ENCODE data around the gene ZNF440.
"Not testable (repeated sequence)": the region's sequence is repeated elsewhere in the genome, so short reads cannot be mapped to it uniquely, and the experiment has no call there.

Gene ZNF440

GRCh38 chr19:11828957-11829876, 15.1 kb downstream of the ZNF440 start:
- not testable (repeated sequence) for DNase-seq

- DNase-seq = no peak
Observed at GRCh38 chr19:11832253-11832912, 18.3 kb downstream of the ZNF440 start.

- no peak for DNase-seq
Observed at GRCh38 chr19:11833541-11833940, 19.5 kb downstream of the ZNF440 start.

- DNase-seq = not testable (repeated sequence)
Observed at GRCh38 chr19:11835626-11836066, 21.6 kb downstream of the ZNF440 start.

- DNase-seq = no peak
Observed at GRCh38 chr19:11843722-11844121, 29.6 kb downstream of the ZNF440 start.

- DNase-seq = not testable (repeated sequence)
Observed at GRCh38 chr19:11847615-11848014, 33.5 kb downstream of the ZNF440 start.

GRCh38 chr19:11848200-11848593, 34.1 kb downstream of the ZNF440 start:
- no peak for DNase-seq

- DNase-seq = peak; percentile 92
Observed at GRCh38 chr19:11848594-11849469, 34.8 kb downstream of the ZNF440 start, which contains the start of gene ZNF439. Gene ZNF439, plus strand, starts transcription at chr19:11848726. Its CDS starts 142 bp downstream, at chr19:11848868.

- DNase-seq = not testable (repeated sequence)
Observed at GRCh38 chr19:11850289-11850688, 36.2 kb downstream of the ZNF440 start.

GRCh38 chr19:11853358-11853757, 39.3 kb downstream of the ZNF440 start:
- no peak for DNase-seq

- DNase-seq = no peak
Observed at GRCh38 chr19:11856596-11857250, 42.6 kb downstream of the ZNF440 start.

- no peak for DNase-seq
Observed at GRCh38 chr19:11860721-11861120, 46.6 kb downstream of the ZNF440 start.

- no peak for DNase-seq
Observed at GRCh38 chr19:11861301-11861700, 47.2 kb downstream of the ZNF440 start.

- DNase-seq = not testable (repeated sequence)
Observed at GRCh38 chr19:11867766-11868165, 53.7 kb downstream of the ZNF440 start.

GRCh38 chr19:11868188-11868587, 54.1 kb downstream of the ZNF440 start:
- DNase-seq = no peak

- DNase-seq = no peak
Observed at GRCh38 chr19:11872624-11873023, 58.6 kb downstream of the ZNF440 start.

- no peak for DNase-seq
Observed at GRCh38 chr19:11873762-11874161, 59.7 kb downstream of the ZNF440 start.

GRCh38 chr19:11879687-11880266, 65.7 kb downstream of the ZNF440 start:
- peak; percentile 56 for DNase-seq

- DNase-seq = no peak
Observed at GRCh38 chr19:11880598-11880997, 66.5 kb downstream of the ZNF440 start.

GRCh38 chr19:11881151-11881800, 67.2 kb downstream of the ZNF440 start:
- peak; percentile 76 for DNase-seq

- DNase-seq = no peak
Observed at GRCh38 chr19:11882606-11883005, 68.5 kb downstream of the ZNF440 start.
